Naive thymus-derived CD8-positive, alpha-beta T cell (primary cell): ENCODE data around the gene OR9A2. TPM values are rescaled to one million over a fixed set of nuclear protein-coding genes. Genes with fewer than 3 reads are reported as not detected.

Source experiments
- ATAC-seq, 2 donors: fragments of 150-1000 bp; cut with Tn5 transposase in 1 of 2; sonication (Bioruptor Pico), chemical (Tn5 transposase) in 1 of 2; 1 replicate in 1 of 2; 2 replicates in 1 of 2; pipeline ENCODE4 v1.10.0; 2021; ENCODE audit warnings: mild to moderate bottlenecking in 2 of 2, moderate library complexity in 2 of 2
- POLR2A ChIA-PET: fragments of 350-600 bp; sonication (Branson Sonifier 250); formaldehyde crosslinking; loops from one replicate; lab custom pipeline; 2021; ENCODE audit warnings: antibody characterized with exemption; lab: Charles Lee
- DNase-seq, 10 donors: peaks; one replicate each; pipeline versions ENCODE4 v3.0.0 to v3.0.0-alpha.2; 2020 to 2022
- H3K27ac Mint-ChIP-seq, 10 donors: one replicate each; pipeline ENCODE4 v1.8.0; 2020 to 2022; ENCODE audit warnings: mild to moderate bottlenecking in 10 of 10, mixed read lengths in 10 of 10, moderate library complexity in 4 of 10, inconsistent platforms in 1 of 10
- H3K27me3 Mint-ChIP-seq, 5 donors: one replicate each; pipeline ENCODE4 v1.8.0; 2021 to 2022; ENCODE audit warnings: mixed read lengths in 5 of 5
- H3K36me3 Mint-ChIP-seq, 3 donors: one replicate each; pipeline ENCODE4 v1.8.0; 2020 to 2022; ENCODE audit warnings: mixed read lengths in 3 of 3, mild to moderate bottlenecking in 2 of 3, inconsistent platforms in 1 of 3
- H3K4me1 Mint-ChIP-seq, 4 donors: one replicate each; pipeline ENCODE4 v1.8.0; 2021 to 2022; ENCODE audit warnings: mixed read lengths in 4 of 4
- H3K4me3 Mint-ChIP-seq, 10 donors: one replicate each; pipeline ENCODE4 v1.8.0; 2020 to 2022; ENCODE audit warnings: mild to moderate bottlenecking in 10 of 10, mixed read lengths in 10 of 10, moderate library complexity in 6 of 10, inconsistent platforms in 1 of 10
- H3K9me3 Mint-ChIP-seq, 9 donors: one replicate each; pipeline ENCODE4 v1.8.0; 2020 to 2022; ENCODE audit warnings: mixed read lengths in 9 of 9, mild to moderate bottlenecking in 3 of 9, inconsistent platforms in 1 of 9, moderate library complexity in 1 of 9
- polyA plus RNA-seq, 3 donors: library from polyadenylated mRNA; unstranded; fragments of 300-500 nt; fragmentation: Illumina TruSeq; gene quantifications; one replicate each; pipeline ENCODE4 v1.2.3, GENCODE V29; 2021
- total RNA-seq, 8 experiments: library from RNA in 2 of 8; stranded (reverse) in 2 of 8; gene quantifications; one replicate each; pipeline ENCODE4 v1.2.3 and lab custom pipeline; 2021 to 2026

Gene OR9A2
- total and polyA plus RNA-seq, 5 experiments from 2014 or later, result 0.38 TPM; not detected in 4

- Mint-ChIP-seq H3K9me3 (no peaks in the 10 kb centered on the region), H3K27me3 (peaks cover 2 to 14% (median 6%) of the 10 kb centered on the region in 5 donors), H3K4me1 (peaks cover 0 to 24% (median 0%) of the 10 kb centered on the region in 4 donors), H3K27ac (no peak overlapping the region), H3K36me3 (no peaks in the 10 kb centered on the region), H3K4me3 (no peak overlapping the region)
- ATAC-seq (no peak), DNase-seq (no peak)
- POLR2A ChIA-PET, result no interaction called here
Measured at GRCh38 chr7:143046426-143046851, 19.5 kb upstream of the OR9A2 start.

- POLR2A ChIA-PET, result interaction anchor here (0.7 kb wide), 1 partner anchor 16 kb away, joined by 3 read pairs; no protein-coding TSS in a partner anchor
- Mint-ChIP-seq H3K9me3 (no peaks in the 10 kb centered on the region), H3K4me1 (peaks cover 0 to 16% (median 0%) of the 10 kb centered on the region in 4 donors), H3K27ac (no peak overlapping the region), H3K27me3 (peaks cover 2 to 14% (median 4%) of the 10 kb centered on the region in 5 donors), H3K4me3 (no peak overlapping the region), H3K36me3 (no peaks in the 10 kb centered on the region)
- DNase-seq (no peak), ATAC-seq (no peak)
Measured at GRCh38 chr7:143043391-143043790, 16.5 kb upstream of the OR9A2 start.

GRCh38 chr7:143042790-143043271 lies 15.9 kb upstream of the OR9A2 start:
- H3K4me1 Mint-ChIP-seq, result peaks cover 0 to 14% (median 0%) of the 10 kb centered on the region in 4 donors
- no peak overlapping the region for H3K27ac Mint-ChIP-seq
- POLR2A ChIA-PET, result interaction anchor here (0.7 kb wide), 1 partner anchor 17 kb away, joined by 3 read pairs; no protein-coding TSS in a partner anchor
- DNase-seq (no peak), ATAC-seq (no peak)
- no peaks in the 10 kb centered on the region for H3K9me3 Mint-ChIP-seq
- no peaks in the 10 kb centered on the region for H3K36me3 Mint-ChIP-seq
- H3K27me3 Mint-ChIP-seq, result peaks cover 2 to 14% (median 4%) of the 10 kb centered on the region in 5 donors
- H3K4me3 Mint-ChIP-seq, result no peak overlapping the region

GRCh38 chr7:143042159-143042789 lies 15.3 kb upstream of the OR9A2 start:
- peaks cover 0 to 9% (median 0%) of the 10 kb centered on the region in 4 donors for H3K4me1 Mint-ChIP-seq
- peaks cover 2 to 14% (median 4%) of the 10 kb centered on the region in 5 donors for H3K27me3 Mint-ChIP-seq
- POLR2A ChIA-PET, result no interaction called here
- no peak for DNase-seq
- no peaks in the 10 kb centered on the region for H3K9me3 Mint-ChIP-seq
- H3K27ac Mint-ChIP-seq, result no peak overlapping the region
- no peak for ATAC-seq
- H3K4me3 Mint-ChIP-seq, result no peak overlapping the region
- H3K36me3 Mint-ChIP-seq, result no peaks in the 10 kb centered on the region

- H3K27ac Mint-ChIP-seq, result no peak overlapping the region
- H3K36me3 Mint-ChIP-seq, result no peaks in the 10 kb centered on the region
- ATAC-seq (no peak), DNase-seq (no peak)
- peaks cover 2 to 14% (median 4%) of the 10 kb centered on the region in 5 donors for H3K27me3 Mint-ChIP-seq
- H3K4me3 Mint-ChIP-seq, result no peak overlapping the region
- peaks cover 0 to 2% (median 0%) of the 10 kb centered on the region in 9 donors for H3K9me3 Mint-ChIP-seq
- POLR2A ChIA-PET, result no interaction called here
- no peaks in the 10 kb centered on the region for H3K4me1 Mint-ChIP-seq
Measured at GRCh38 chr7:143041346-143041745, 14.4 kb upstream of the OR9A2 start.

- no peak for DNase-seq
- H3K27ac Mint-ChIP-seq, result no peak overlapping the region
- H3K36me3 Mint-ChIP-seq, result no peaks in the 10 kb centered on the region
- no peaks in the 10 kb centered on the region for H3K4me1 Mint-ChIP-seq
- peaks cover 2 to 14% (median 4%) of the 10 kb centered on the region in 5 donors for H3K27me3 Mint-ChIP-seq
- no peak for ATAC-seq
- POLR2A ChIA-PET, result no interaction called here
- peaks cover 0 to 12% (median 0%) of the 10 kb centered on the region in 9 donors for H3K9me3 Mint-ChIP-seq
- H3K4me3 Mint-ChIP-seq, result no peak overlapping the region
Measured at GRCh38 chr7:143040209-143040715, 13.3 kb upstream of the OR9A2 start.

GRCh38 chr7:143038635-143039034 lies 11.7 kb upstream of the OR9A2 start:
- DNase-seq (no peak), ATAC-seq (no peak)
- peaks cover 4 to 26% (median 11%) of the 10 kb centered on the region in 9 donors for H3K9me3 Mint-ChIP-seq
- H3K36me3 Mint-ChIP-seq, result peaks cover 0 to 11% (median 4%) of the 10 kb centered on the region in 3 donors
- no peak overlapping the region for H3K27ac Mint-ChIP-seq
- no peaks in the 10 kb centered on the region for H3K4me1 Mint-ChIP-seq
- peaks cover 3 to 22% (median 4%) of the 10 kb centered on the region in 5 donors for H3K27me3 Mint-ChIP-seq
- no peak overlapping the region for H3K4me3 Mint-ChIP-seq
- POLR2A ChIA-PET, result no interaction called here

- peaks cover 0 to 2% (median under 1%) of the 10 kb centered on the region in 4 donors for H3K4me1 Mint-ChIP-seq
- H3K4me3 Mint-ChIP-seq, result no peak overlapping the region
- no peaks in the 10 kb centered on the region for H3K9me3 Mint-ChIP-seq
- ATAC-seq (no peak), DNase-seq (no peak)
- peaks cover 6 to 18% (median 13%) of the 10 kb centered on the region in 5 donors for H3K27me3 Mint-ChIP-seq
- POLR2A ChIA-PET, result no interaction called here
- no peak overlapping the region for H3K27ac Mint-ChIP-seq
- H3K36me3 Mint-ChIP-seq, result no peaks in the 10 kb centered on the region
Measured at GRCh38 chr7:143027683-143028082, 751 bp upstream of the OR9A2 start.

GRCh38 chr7:143025371-143025770 lies 1.6 kb downstream of the OR9A2 start:
- Mint-ChIP-seq H3K27me3 (peaks cover 6 to 18% (median 13%) of the 10 kb centered on the region in 5 donors), H3K4me1 (no peaks in the 10 kb centered on the region), H3K9me3 (no peaks in the 10 kb centered on the region), H3K27ac (no peak overlapping the region), H3K4me3 (no peak overlapping the region), H3K36me3 (no peaks in the 10 kb centered on the region)
- ATAC-seq (no peak), DNase-seq (no peak)
- POLR2A ChIA-PET, result no interaction called here

GRCh38 chr7:143023047-143023446 lies 3.9 kb downstream of the OR9A2 start:
- DNase-seq, result no peak
- Mint-ChIP-seq H3K27ac (peak overlapping the region in 1 of 10 donors; percentile 4), H3K36me3 (peaks cover 0 to 10% (median 0%) of the 10 kb centered on the region in 3 donors), H3K4me3 (no peak overlapping the region), H3K4me1 (no peaks in the 10 kb centered on the region), H3K9me3 (peaks cover 0 to 10% (median 0%) of the 10 kb centered on the region in 9 donors), H3K27me3 (peaks cover 6 to 15% (median 13%) of the 10 kb centered on the region in 5 donors)
- no peak for ATAC-seq
- POLR2A ChIA-PET, result no interaction called here

- POLR2A ChIA-PET, result no interaction called here
Measured at GRCh38 chr7:143018931-143019330, 8.0 kb downstream of the OR9A2 start.

GRCh38 chr7:143016996-143017395 lies 9.9 kb downstream of the OR9A2 start:
- H3K36me3 Mint-ChIP-seq, result peaks cover 0 to 10% (median 0%) of the 10 kb centered on the region in 3 donors
- H3K27me3 Mint-ChIP-seq, result peaks cover 2 to 23% (median 8%) of the 10 kb centered on the region in 5 donors
- POLR2A ChIA-PET, result no interaction called here
- no peak for DNase-seq
- no peak overlapping the region for H3K27ac Mint-ChIP-seq
- no peak for ATAC-seq
- H3K9me3 Mint-ChIP-seq, result peaks cover 0 to 10% (median 0%) of the 10 kb centered on the region in 9 donors
- H3K4me3 Mint-ChIP-seq, result no peak overlapping the region
- peaks cover 0 to 47% (median 0%) of the 10 kb centered on the region in 4 donors for H3K4me1 Mint-ChIP-seq

More at GRCh38 chr7:143018931-143019330, 8.0 kb downstream of the OR9A2 start:
- no peak overlapping the region for H3K4me3 Mint-ChIP-seq
- peaks cover 0 to 32% (median 0%) of the 10 kb centered on the region in 4 donors for H3K4me1 Mint-ChIP-seq
- ATAC-seq, result no peak
- DNase-seq, result no peak
- peaks cover 0 to 10% (median 0%) of the 10 kb centered on the region in 3 donors for H3K36me3 Mint-ChIP-seq
- H3K27me3 Mint-ChIP-seq, result peaks cover 0 to 18% (median 6%) of the 10 kb centered on the region in 5 donors
- H3K9me3 Mint-ChIP-seq, result peaks cover 0 to 10% (median 0%) of the 10 kb centered on the region in 9 donors
- H3K27ac Mint-ChIP-seq, result no peak overlapping the region
